ENCODE results near the gene SETD3. TPM values are rescaled to one million over a fixed set of nuclear protein-coding genes. Genes with fewer than 3 reads are reported as not detected.

SETD3 gene
- total RNA-seq, 1 donor from 2014 or later: 62.8 TPM

DNA sequence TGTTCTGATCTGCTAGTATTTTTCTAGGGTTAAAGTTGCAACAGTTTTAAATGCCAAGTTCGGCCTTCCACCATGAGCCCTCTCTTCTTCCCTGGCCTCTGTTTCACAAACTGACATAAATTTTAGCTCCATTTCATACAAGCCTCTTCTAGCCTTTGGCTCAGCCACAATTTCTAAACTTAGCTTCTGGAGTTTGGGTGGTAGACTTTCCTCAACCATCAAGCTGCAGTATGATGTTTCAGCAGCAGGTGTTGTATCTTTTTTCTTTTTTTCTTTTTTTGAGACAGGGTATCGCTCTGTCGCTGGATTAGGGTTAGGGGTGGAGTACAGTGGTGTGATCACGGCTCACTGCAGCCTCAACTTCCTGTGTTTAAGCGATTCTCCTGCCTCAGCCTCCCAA is 29.4 kb downstream of the SETD3 start:
- Histone ChIP-seq H3K4me3 (ENCODE audit: insufficient read depth, low read depth, low read length) (no peak overlapping the region), H3K27ac (ENCODE audit: low read depth, low read length) (no peak overlapping the region), H3K79me2 (ENCODE audit: insufficient read depth, low read length) (no peaks in the 10 kb centered on the region), H4K20me1 (ENCODE audit: insufficient read depth, low read length) (peaks cover 11% of the 10 kb centered on the region), H3K4me2 (ENCODE audit: low read length) (no peak overlapping the region), H3K9ac (ENCODE audit: low read length) (no peak overlapping the region), H3K4me1 (ENCODE audit: insufficient read depth, low read length) (no peaks in the 10 kb centered on the region), H3K36me3 (ENCODE audit: insufficient read depth, low read length) (peaks cover 11% of the 10 kb centered on the region), H3K9me3 (ENCODE audit: insufficient read depth, low read depth, low read length) (no peaks in the 10 kb centered on the region), H2AFZ (ENCODE audit: low read depth, low read length) (no peak overlapping the region), H3K27me3 (ENCODE audit: insufficient read depth, low read length) (no peaks in the 10 kb centered on the region)
- no peaks in the 10 kb centered on the region for H3K9me3 Mint-ChIP-seq (ENCODE audit: unreplicated experiment)
- H3K27ac Mint-ChIP-seq (ENCODE audit: unreplicated experiment): no peak overlapping the region
- DNase-seq (ENCODE audit: low read depth): no peak
- H3K4me3 Mint-ChIP-seq (ENCODE audit: unreplicated experiment): no peak overlapping the region
- no peaks in the 10 kb centered on the region for H3K27me3 Mint-ChIP-seq (ENCODE audit: low read depth, unreplicated experiment)
- H3K4me1 Mint-ChIP-seq (ENCODE audit: low read depth, unreplicated experiment): peaks cover 2% of the 10 kb centered on the region
- no peak for FAIRE-seq
- TF ChIP-seq EZH2 (IDR thresholded peaks at IDR 0.05; ENCODE audit: insufficient read depth, low read length): no peak
- TF ChIP-seq, protein P1, sequence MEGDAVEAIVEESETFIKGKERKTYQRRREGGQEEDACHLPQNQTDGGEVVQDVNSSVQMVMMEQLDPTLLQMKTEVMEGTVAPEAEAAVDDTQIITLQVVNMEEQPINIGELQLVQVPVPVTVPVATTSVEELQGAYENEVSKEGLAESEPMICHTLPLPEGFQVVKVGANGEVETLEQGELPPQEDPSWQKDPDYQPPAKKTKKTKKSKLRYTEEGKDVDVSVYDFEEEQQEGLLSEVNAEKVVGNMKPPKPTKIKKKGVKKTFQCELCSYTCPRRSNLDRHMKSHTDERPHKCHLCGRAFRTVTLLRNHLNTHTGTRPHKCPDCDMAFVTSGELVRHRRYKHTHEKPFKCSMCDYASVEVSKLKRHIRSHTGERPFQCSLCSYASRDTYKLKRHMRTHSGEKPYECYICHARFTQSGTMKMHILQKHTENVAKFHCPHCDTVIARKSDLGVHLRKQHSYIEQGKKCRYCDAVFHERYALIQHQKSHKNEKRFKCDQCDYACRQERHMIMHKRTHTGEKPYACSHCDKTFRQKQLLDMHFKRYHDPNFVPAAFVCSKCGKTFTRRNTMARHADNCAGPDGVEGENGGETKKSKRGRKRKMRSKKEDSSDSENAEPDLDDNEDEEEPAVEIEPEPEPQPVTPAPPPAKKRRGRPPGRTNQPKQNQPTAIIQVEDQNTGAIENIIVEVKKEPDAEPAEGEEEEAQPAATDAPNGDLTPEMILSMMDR (IDR thresholded peaks at IDR 0.05; ENCODE audit: insufficient read depth, low read depth, low read length): no peak
- peaks cover 15% of the 10 kb centered on the region for H3K36me3 Mint-ChIP-seq (ENCODE audit: low read depth, unreplicated experiment)

DNA sequence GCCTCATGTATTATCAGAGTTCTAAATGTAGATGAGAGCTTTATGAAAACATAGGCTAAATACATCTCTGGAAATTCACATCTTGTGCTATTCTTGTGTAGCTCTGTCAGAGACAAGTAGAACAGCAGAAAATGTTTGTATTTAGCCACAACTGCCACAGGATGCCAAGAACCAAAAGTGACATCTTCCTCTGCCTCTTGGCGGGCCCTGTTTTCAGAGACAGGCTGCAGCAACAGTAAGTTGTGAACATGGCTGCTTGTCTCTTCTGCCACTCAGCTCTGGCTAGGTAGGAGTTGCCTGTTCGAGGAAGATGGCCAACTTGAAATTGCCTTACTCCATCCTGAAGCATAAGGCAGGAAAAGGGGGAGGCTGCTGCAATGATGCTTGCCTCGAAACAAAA is 30.4 kb downstream of the SETD3 start:
- H3K27ac Mint-ChIP-seq (ENCODE audit: unreplicated experiment): no peak overlapping the region
- FAIRE-seq: no peak

DNA sequence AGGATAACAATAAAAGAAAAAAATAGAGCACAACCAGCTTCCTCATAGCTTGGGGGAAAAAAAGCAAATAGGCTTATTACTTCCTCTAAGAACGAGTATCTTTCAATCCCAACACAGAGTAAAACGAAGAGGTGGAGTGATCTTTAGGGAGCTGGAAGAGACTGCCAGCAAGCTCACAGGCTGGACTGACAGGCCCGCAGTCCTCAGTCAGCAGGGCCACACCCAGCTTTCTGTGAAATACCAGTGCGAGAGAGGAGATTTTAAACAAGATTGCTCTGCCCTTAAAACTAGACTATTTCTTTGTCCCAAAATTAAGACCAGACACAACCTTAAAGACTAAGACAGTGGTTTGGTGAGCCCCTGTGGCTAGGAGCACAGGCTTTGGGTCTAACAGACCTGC is 32.9 kb downstream of the SETD3 start:
- H3K79me2 ChIP-seq (ENCODE audit: insufficient read depth, low read length): no peaks in the 10 kb centered on the region
- no peak overlapping the region for H3K4me3 ChIP-seq (ENCODE audit: insufficient read depth, low read depth, low read length)
- Mint-ChIP-seq H3K27ac (ENCODE audit: unreplicated experiment) (no peak overlapping the region), H3K36me3 (ENCODE audit: low read depth, unreplicated experiment) (peaks cover 12% of the 10 kb centered on the region), H3K27me3 (ENCODE audit: low read depth, unreplicated experiment) (no peaks in the 10 kb centered on the region), H3K4me1 (ENCODE audit: low read depth, unreplicated experiment) (no peaks in the 10 kb centered on the region), H3K4me3 (ENCODE audit: unreplicated experiment) (no peak overlapping the region), H3K9me3 (ENCODE audit: unreplicated experiment) (no peaks in the 10 kb centered on the region)
- no peak overlapping the region for H3K9ac ChIP-seq (ENCODE audit: low read length)
- H3K36me3 ChIP-seq (ENCODE audit: insufficient read depth, low read length): peaks cover 11% of the 10 kb centered on the region
- H3K9me3 ChIP-seq (ENCODE audit: insufficient read depth, low read depth, low read length): no peaks in the 10 kb centered on the region
- FAIRE-seq (no peak), DNase-seq (ENCODE audit: low read depth) (no peak)
- H3K4me2 ChIP-seq (ENCODE audit: low read length): no peak overlapping the region
- H4K20me1 ChIP-seq (ENCODE audit: insufficient read depth, low read length): peaks cover 18% of the 10 kb centered on the region
- no peaks in the 10 kb centered on the region for H3K27me3 ChIP-seq (ENCODE audit: insufficient read depth, low read length)
- TF ChIP-seq EZH2 (IDR thresholded peaks at IDR 0.05; ENCODE audit: insufficient read depth, low read length): no peak
- TF ChIP-seq, protein P1 (IDR thresholded peaks at IDR 0.05; ENCODE audit: insufficient read depth, low read depth, low read length): no peak
- no peak overlapping the region for H3K27ac ChIP-seq (ENCODE audit: low read depth, low read length)
- no peak overlapping the region for H2AFZ ChIP-seq (ENCODE audit: low read depth, low read length)
- no peaks in the 10 kb centered on the region for H3K4me1 ChIP-seq (ENCODE audit: insufficient read depth, low read length)

More for the DNA sequence above, 30.4 kb downstream of the SETD3 start:
- H3K79me2 ChIP-seq (ENCODE audit: insufficient read depth, low read length): no peaks in the 10 kb centered on the region
- no peak for DNase-seq (ENCODE audit: low read depth)
- H3K36me3 ChIP-seq (ENCODE audit: insufficient read depth, low read length): peaks cover 11% of the 10 kb centered on the region
- Mint-ChIP-seq H3K4me3 (ENCODE audit: unreplicated experiment) (no peak overlapping the region), H3K9me3 (ENCODE audit: unreplicated experiment) (no peaks in the 10 kb centered on the region), H3K27me3 (ENCODE audit: low read depth, unreplicated experiment) (no peaks in the 10 kb centered on the region), H3K4me1 (ENCODE audit: low read depth, unreplicated experiment) (peaks cover 2% of the 10 kb centered on the region), H3K36me3 (ENCODE audit: low read depth, unreplicated experiment) (peaks cover 16% of the 10 kb centered on the region)
- no peak overlapping the region for H3K4me3 ChIP-seq (ENCODE audit: insufficient read depth, low read depth, low read length)
- no peaks in the 10 kb centered on the region for H3K27me3 ChIP-seq (ENCODE audit: insufficient read depth, low read length)
- no peak overlapping the region for H3K9ac ChIP-seq (ENCODE audit: low read length)
- no peaks in the 10 kb centered on the region for H3K9me3 ChIP-seq (ENCODE audit: insufficient read depth, low read depth, low read length)
- peaks cover 11% of the 10 kb centered on the region for H4K20me1 ChIP-seq (ENCODE audit: insufficient read depth, low read length)
- no peak overlapping the region for H3K27ac ChIP-seq (ENCODE audit: low read depth, low read length)
- H3K4me2 ChIP-seq (ENCODE audit: low read length): no peak overlapping the region
- H3K4me1 ChIP-seq (ENCODE audit: insufficient read depth, low read length): no peaks in the 10 kb centered on the region
- no peak overlapping the region for H2AFZ ChIP-seq (ENCODE audit: low read depth, low read length)
- TF ChIP-seq, protein P1 (IDR thresholded peaks at IDR 0.05; ENCODE audit: insufficient read depth, low read depth, low read length): no peak
- TF ChIP-seq EZH2 (IDR thresholded peaks at IDR 0.05; ENCODE audit: insufficient read depth, low read length): no peak
